OCI-LY1 (cell line): Measurements from ENCODE around the gene SMARCC2.
A peak's percentile ranks its signal among the peaks of the same experiment; 100 is the strongest.

Experiments
- EZH2 ChIP-seq: fragments of 200-600 bp; sonication (generic), shearing (Covaris generic); IDR thresholded peaks from 2 replicates; pipeline ENCODE4 v1.8.0; 2017; ENCODE audit warnings: borderline replicate concordance, mixed run types, mild to moderate bottlenecking, antibody characterized with exemption, low read length, moderate library complexity, mixed read lengths
- TF ChIP-seq, protein P1 (sequence below): fragments of 200-600 bp; sonication (generic), shearing (Covaris generic); IDR thresholded peaks from 2 replicates; pipeline ENCODE4 v1.5.1; 2017; ENCODE audit warnings: mild to moderate bottlenecking, antibody characterized with exemption, low read length, moderate library complexity, mixed read lengths

DNA sequence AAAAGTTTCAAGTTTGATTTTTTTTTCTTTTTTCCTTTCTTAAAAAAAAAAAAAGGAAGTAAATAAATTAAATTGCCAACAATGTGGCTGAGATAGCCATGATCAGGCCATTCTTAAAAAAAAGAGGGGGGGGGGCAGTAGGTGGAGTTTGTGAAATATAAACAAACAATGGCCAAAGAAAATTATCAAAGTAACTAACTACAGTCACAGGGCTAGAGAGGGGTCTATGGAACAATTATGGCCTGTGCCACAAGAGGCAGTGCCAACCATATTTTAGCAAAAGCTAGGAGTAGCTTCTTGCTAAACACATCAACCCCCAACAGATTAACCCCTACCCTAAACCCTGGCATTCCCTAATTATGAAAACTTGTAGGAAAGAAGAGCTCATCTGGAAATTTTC lies 16.2 kb upstream of the SMARCC2 start:
- TF ChIP-seq, protein P1, sequence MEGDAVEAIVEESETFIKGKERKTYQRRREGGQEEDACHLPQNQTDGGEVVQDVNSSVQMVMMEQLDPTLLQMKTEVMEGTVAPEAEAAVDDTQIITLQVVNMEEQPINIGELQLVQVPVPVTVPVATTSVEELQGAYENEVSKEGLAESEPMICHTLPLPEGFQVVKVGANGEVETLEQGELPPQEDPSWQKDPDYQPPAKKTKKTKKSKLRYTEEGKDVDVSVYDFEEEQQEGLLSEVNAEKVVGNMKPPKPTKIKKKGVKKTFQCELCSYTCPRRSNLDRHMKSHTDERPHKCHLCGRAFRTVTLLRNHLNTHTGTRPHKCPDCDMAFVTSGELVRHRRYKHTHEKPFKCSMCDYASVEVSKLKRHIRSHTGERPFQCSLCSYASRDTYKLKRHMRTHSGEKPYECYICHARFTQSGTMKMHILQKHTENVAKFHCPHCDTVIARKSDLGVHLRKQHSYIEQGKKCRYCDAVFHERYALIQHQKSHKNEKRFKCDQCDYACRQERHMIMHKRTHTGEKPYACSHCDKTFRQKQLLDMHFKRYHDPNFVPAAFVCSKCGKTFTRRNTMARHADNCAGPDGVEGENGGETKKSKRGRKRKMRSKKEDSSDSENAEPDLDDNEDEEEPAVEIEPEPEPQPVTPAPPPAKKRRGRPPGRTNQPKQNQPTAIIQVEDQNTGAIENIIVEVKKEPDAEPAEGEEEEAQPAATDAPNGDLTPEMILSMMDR = peak; percentile 20; the same call in 1 of the 2 replicates
- TF ChIP-seq EZH2 = no peak
